ENCODE measurements around the gene FANCE. TPM values are rescaled to one million over a fixed set of nuclear protein-coding genes. Genes with fewer than 3 reads are reported as not detected.

FANCE gene
- total RNA-seq, 1 experiment from 2014 or later: 19.2 TPM

GRCh38 chr6:35503534-35503933 lies 51.4 kb downstream of the FANCE start:
- H3K27me3 ChIP-seq (replicated peaks; ENCODE audit: insufficient read depth, low read depth, low read length, poor library complexity): no peaks in the 10 kb centered on the region
- H3K4me3 ChIP-seq (ENCODE audit: low read depth, low read length, poor library complexity, severe bottlenecking): no peak overlapping the region
- TF ChIP-seq, protein P1, sequence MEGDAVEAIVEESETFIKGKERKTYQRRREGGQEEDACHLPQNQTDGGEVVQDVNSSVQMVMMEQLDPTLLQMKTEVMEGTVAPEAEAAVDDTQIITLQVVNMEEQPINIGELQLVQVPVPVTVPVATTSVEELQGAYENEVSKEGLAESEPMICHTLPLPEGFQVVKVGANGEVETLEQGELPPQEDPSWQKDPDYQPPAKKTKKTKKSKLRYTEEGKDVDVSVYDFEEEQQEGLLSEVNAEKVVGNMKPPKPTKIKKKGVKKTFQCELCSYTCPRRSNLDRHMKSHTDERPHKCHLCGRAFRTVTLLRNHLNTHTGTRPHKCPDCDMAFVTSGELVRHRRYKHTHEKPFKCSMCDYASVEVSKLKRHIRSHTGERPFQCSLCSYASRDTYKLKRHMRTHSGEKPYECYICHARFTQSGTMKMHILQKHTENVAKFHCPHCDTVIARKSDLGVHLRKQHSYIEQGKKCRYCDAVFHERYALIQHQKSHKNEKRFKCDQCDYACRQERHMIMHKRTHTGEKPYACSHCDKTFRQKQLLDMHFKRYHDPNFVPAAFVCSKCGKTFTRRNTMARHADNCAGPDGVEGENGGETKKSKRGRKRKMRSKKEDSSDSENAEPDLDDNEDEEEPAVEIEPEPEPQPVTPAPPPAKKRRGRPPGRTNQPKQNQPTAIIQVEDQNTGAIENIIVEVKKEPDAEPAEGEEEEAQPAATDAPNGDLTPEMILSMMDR (conservative IDR thresholded peaks at IDR 0.05; ENCODE audit: low read depth, low read length): no peak
- no peak for TF ChIP-seq EZH2 (IDR thresholded peaks at IDR 0.05; ENCODE audit: borderline replicate concordance, low read depth, low read length, poor library complexity, severe bottlenecking)
- ChIA-PET CTCF (no interaction called here), POLR2A (ENCODE audit: low non-redundant PET) (no interaction called here)
- BruUV-seq (replicated peaks): no TSS peak
- no peak overlapping the region for H3K27ac ChIP-seq (ENCODE audit: low read depth, low read length, poor library complexity, severe bottlenecking)
- H3K36me3 ChIP-seq (ENCODE audit: insufficient read depth, low read length, poor library complexity, severe bottlenecking): no peaks in the 10 kb centered on the region
- no peak for DNase-seq (ENCODE audit: low spot score)
- H3K9me3 ChIP-seq (ENCODE audit: low read depth, low read length, poor library complexity, severe bottlenecking): no peaks in the 10 kb centered on the region
- intact Hi-C loops (cut with micrococcal nuclease; ENCODE audit: unreplicated experiment): no loop called here
- no peaks in the 10 kb centered on the region for H3K4me1 ChIP-seq (ENCODE audit: insufficient read depth, low read length, poor library complexity, severe bottlenecking)

DNA sequence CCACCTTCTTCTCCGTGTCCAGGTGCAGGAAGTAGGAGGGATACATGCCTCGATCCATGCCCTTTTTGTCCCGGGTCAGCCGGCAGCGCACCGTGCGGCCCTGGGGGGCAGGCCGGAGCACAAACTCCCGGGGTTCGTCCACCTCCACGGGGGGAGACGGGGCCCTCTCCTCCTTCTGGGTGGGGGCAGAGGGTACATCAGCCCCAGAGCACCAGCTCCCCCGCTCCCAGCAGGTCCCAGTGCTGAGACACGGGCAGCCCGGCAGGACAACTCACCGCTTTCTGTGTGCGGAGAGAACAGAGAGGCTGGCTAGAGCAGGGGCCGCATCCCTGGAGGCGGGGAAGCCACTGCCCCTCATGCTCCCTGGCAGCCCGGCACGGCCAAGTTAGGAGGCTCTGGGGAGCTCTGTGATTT lies 53.9 kb downstream of the FANCE start:
- no peaks in the 10 kb centered on the region for H3K9me3 ChIP-seq (ENCODE audit: low read depth, low read length, poor library complexity, severe bottlenecking)
- CTCF ChIA-PET: interaction anchor here (1.2 kb wide), 1 partner anchor 17 kb away, joined by 6 read pairs; no protein-coding TSS in a partner anchor
- H3K4me1 ChIP-seq (ENCODE audit: insufficient read depth, low read length, poor library complexity, severe bottlenecking): no peaks in the 10 kb centered on the region
- POLR2A ChIA-PET (ENCODE audit: low non-redundant PET): interaction anchor here (0.5 kb wide), 1 partner anchor 16 kb away, joined by 6 read pairs; no protein-coding TSS in a partner anchor
- no peak overlapping the region for H3K27ac ChIP-seq (ENCODE audit: low read depth, low read length, poor library complexity, severe bottlenecking)
- H3K4me3 ChIP-seq (ENCODE audit: low read depth, low read length, poor library complexity, severe bottlenecking): no peak overlapping the region
- no peak for DNase-seq (ENCODE audit: low spot score)
- BruUV-seq (replicated peaks): no TSS peak
- H3K27me3 ChIP-seq (replicated peaks; ENCODE audit: insufficient read depth, low read depth, low read length, poor library complexity): no peaks in the 10 kb centered on the region
- no peaks in the 10 kb centered on the region for H3K36me3 ChIP-seq (ENCODE audit: insufficient read depth, low read length, poor library complexity, severe bottlenecking)
- TF ChIP-seq, protein P1 (conservative IDR thresholded peaks at IDR 0.05; ENCODE audit: low read depth, low read length): no peak
- TF ChIP-seq EZH2 (IDR thresholded peaks at IDR 0.05; ENCODE audit: borderline replicate concordance, low read depth, low read length, poor library complexity, severe bottlenecking): no peak
- intact Hi-C loops (cut with micrococcal nuclease; ENCODE audit: unreplicated experiment): no loop called here

- Histone ChIP-seq H3K36me3 (ENCODE audit: insufficient read depth, low read length, poor library complexity, severe bottlenecking) (no peaks in the 10 kb centered on the region), H3K4me3 (ENCODE audit: low read depth, low read length, poor library complexity, severe bottlenecking) (no peak overlapping the region), H3K27ac (ENCODE audit: low read depth, low read length, poor library complexity, severe bottlenecking) (no peak overlapping the region), H3K4me1 (ENCODE audit: insufficient read depth, low read length, poor library complexity, severe bottlenecking) (no peaks in the 10 kb centered on the region), H3K27me3 (replicated peaks; ENCODE audit: insufficient read depth, low read depth, low read length, poor library complexity) (no peaks in the 10 kb centered on the region), H3K9me3 (ENCODE audit: low read depth, low read length, poor library complexity, severe bottlenecking) (no peaks in the 10 kb centered on the region)
- POLR2A ChIA-PET (ENCODE audit: low non-redundant PET): no interaction called here
- BruUV-seq (replicated peaks): no TSS peak
- TF ChIP-seq EZH2 (IDR thresholded peaks at IDR 0.05; ENCODE audit: borderline replicate concordance, low read depth, low read length, poor library complexity, severe bottlenecking): no peak
- TF ChIP-seq, protein P1 (conservative IDR thresholded peaks at IDR 0.05; ENCODE audit: low read depth, low read length): no peak
- CTCF ChIA-PET: no interaction called here
- DNase-seq (ENCODE audit: low spot score): no peak
- intact Hi-C loops (cut with micrococcal nuclease; ENCODE audit: unreplicated experiment): no loop called here
Observed at GRCh38 chr6:35506536-35506935, 54.4 kb downstream of the FANCE start.

Measured in A673 (cell line).